Hepatocyte (in vitro differentiated cells): ENCODE measurements around the gene FAM227B.

Source experiments
- EZH2 ChIP-seq: fragments of 200-600 bp; sonication (generic); IDR thresholded peaks from 2 replicates; pipeline ENCODE4 v1.6.1; 2016; ENCODE audit warnings: antibody characterized with exemption, mild to moderate bottlenecking, borderline replicate concordance
- EZH2phosphoT487 ChIP-seq: fragments of 200-600 bp; sonication (generic); IDR thresholded peaks from one replicate; pipeline ENCODE4 v1.6.1; 2018; ENCODE audit warnings: antibody characterized with exemption, mild to moderate bottlenecking, low read depth, moderate library complexity; ENCODE audit not compliant: unreplicated experiment, severe bottlenecking
- TF ChIP-seq, protein P1 (sequence below): fragments of 200-600 bp; sonication (generic); IDR thresholded peaks from 2 replicates; pipeline ENCODE4 v1.5.1; 2016; ENCODE audit warnings: antibody characterized with exemption, mild to moderate bottlenecking; ENCODE audit not compliant: poor library complexity

DNA sequence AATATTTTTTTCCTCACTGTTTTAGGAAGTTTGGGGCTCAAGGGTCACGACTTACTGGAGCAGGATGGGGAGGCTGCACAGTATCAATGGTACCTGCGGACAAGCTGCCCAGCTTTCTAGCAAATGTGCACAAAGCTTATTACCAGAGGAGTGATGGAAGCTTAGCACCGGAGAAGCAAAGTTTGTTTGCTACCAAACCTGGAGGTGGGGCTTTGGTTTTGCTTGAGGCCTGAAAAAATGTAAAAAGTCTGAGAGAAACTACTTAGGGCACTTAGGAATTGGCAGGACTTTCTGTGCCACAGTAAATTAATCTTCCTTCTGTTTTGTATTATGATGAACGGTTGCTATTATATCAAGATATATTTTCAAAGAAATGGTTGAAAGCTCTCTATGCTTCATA is 292.7 kb downstream of the FAM227B start:
- TF ChIP-seq EZH2phosphoT487: no peak
- TF ChIP-seq, protein P1, sequence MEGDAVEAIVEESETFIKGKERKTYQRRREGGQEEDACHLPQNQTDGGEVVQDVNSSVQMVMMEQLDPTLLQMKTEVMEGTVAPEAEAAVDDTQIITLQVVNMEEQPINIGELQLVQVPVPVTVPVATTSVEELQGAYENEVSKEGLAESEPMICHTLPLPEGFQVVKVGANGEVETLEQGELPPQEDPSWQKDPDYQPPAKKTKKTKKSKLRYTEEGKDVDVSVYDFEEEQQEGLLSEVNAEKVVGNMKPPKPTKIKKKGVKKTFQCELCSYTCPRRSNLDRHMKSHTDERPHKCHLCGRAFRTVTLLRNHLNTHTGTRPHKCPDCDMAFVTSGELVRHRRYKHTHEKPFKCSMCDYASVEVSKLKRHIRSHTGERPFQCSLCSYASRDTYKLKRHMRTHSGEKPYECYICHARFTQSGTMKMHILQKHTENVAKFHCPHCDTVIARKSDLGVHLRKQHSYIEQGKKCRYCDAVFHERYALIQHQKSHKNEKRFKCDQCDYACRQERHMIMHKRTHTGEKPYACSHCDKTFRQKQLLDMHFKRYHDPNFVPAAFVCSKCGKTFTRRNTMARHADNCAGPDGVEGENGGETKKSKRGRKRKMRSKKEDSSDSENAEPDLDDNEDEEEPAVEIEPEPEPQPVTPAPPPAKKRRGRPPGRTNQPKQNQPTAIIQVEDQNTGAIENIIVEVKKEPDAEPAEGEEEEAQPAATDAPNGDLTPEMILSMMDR: no peak
- no peak for TF ChIP-seq EZH2
